ENCODE results near the gene SLC29A1.

Gene SLC29A1

DNA sequence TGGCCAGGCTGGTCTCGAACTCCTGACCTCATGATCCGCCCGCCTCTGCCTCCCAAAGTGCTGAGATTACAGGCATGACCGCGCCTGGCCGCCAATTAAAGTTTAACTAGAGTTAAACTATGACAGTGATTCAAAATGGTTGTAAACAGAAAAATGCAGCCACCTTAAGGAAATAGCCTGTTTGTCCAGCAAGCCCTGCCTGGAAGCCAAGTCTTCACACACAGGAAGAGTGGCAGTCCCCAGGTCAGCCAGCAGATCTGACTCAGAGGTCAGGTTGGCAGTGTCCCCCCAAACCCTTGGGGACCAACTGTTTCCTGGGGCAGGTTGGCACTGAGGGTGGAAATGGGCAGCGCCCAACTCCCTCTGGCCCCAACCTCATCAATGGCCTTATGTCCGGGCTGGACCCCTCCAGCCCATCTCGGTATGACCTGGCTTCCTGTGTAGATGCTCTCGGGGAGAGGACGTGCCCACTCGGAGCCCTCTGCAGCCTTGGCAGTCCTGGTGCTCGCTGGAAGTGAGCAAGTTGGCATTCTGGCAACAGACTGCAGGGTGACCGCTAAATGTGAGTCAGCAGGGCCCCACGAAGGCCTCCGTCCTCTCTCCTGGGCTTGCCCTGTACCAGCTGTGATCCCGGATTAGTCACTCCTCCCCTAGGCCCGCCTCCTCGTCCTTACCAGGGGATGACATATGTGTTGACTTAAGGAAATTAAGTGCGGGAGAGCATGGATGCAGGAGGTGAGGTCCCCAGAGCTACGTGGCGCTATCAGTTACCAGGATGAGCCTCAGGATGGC, 13.8 kb downstream of the SLC29A1 start:
- peak; percentile 94 for DNase-seq (ENCODE audit: low spot score)

DNA sequence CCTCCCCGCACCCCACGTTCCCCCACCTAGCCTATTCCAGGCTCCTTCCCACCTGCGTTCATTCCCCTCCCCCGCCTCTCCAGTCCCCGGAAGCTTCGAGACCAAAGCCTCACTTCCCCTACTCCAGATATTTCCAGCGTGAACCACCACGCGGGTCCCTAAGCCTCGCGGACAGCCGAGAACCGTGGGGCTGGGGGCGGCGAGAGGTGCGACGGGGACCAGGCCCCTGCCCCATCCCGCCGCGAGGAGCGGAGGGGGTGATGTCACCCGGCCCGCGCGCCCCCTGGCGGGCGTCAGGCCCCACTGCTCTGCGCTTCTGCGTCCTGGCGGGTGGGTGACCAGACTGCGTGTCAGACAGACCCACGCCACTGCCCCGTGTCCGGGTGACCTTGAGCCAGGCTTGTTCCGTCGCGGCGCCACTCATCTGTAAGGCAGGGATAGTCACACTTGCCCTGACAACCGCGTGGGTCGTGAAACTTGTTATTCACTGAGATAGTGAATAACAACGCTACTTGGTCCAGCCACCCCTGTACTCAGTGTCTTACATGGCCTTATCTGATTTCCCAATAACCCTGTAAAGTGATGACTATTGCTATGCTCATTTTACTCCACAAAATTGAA, 14.5 kb downstream of the SLC29A1 start:
- peak; percentile 90 for DNase-seq (ENCODE audit: low spot score)

DNA sequence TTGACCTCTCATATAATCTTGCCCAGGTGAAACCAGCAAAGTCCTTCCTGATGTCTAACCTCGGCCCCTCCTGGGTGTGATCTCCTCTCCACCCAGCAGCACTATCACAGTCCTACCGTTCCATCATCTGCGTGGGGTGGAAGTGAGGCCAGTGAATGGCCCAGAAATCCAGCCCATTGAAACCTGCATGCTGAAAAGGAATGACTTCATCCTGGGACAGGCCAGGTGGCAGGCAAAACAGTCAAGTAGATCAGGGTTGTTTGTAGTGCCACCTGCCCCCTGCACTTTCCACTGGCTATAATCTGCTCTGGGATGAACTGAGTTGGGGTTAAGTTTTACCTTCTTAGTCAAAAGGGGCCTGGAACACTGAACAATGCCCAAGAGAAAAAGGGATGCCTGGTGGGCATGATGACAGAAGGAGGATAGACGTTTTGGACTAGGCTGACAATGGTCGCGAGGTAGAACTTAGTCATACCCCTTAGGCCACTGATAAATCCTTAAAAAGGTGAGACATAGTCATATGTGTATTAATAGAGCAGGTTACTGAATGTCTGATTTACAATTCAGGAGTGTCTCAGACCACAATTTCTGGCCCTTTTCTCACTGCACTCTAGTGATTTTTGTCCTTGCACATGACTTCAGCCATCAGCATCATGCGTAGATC, 15.4 kb downstream of the SLC29A1 start:
- DNase-seq (ENCODE audit: low spot score): no peak

DNA sequence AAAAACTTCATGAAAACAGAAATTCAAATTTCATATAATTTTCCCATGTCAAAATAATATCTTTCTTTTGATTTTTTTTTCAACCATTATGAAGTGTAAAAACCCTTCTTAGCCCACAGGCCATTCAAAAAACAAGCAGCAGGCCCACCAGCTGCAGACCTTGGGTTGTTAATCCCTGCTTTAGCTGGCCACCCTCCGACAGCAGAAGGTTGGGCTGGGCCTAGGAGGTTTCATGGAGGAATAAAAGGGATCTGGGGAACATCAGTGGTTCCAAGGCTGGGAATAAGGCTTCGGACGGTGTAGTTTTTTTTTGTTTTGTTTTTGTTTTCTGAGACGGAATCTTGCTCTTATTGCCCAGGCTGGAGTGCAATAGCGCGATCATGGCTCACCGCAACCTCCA, 19.9 kb downstream of the SLC29A1 start:
- no peak for DNase-seq (ENCODE audit: low spot score)

DNA sequence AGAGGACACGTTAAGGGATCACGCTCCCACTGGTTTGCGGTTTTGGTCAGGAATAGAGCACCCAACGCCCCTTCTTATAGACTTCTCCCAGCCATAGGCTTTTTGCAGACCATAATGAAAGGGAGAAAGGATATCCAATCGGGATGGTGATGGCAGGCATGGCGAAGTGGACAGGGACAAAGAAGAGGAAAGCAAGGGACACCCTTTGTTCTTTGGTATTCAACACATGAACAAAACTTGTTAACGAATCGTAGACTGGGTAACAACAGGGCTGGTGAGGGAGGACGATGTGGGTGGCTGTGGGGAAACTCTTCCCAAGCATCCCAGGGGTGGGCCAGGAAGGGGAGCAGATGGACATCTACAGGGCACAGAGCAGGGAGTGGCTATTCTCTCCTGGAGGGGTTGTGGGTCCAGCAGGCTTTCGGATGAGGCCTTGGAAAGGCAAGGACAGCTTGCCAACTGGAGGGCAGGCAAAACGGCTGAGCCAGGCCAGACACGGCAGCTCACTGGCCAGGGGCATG, 22.1 kb downstream of the SLC29A1 start:
- DNase-seq (ENCODE audit: low spot score): no peak

DNA sequence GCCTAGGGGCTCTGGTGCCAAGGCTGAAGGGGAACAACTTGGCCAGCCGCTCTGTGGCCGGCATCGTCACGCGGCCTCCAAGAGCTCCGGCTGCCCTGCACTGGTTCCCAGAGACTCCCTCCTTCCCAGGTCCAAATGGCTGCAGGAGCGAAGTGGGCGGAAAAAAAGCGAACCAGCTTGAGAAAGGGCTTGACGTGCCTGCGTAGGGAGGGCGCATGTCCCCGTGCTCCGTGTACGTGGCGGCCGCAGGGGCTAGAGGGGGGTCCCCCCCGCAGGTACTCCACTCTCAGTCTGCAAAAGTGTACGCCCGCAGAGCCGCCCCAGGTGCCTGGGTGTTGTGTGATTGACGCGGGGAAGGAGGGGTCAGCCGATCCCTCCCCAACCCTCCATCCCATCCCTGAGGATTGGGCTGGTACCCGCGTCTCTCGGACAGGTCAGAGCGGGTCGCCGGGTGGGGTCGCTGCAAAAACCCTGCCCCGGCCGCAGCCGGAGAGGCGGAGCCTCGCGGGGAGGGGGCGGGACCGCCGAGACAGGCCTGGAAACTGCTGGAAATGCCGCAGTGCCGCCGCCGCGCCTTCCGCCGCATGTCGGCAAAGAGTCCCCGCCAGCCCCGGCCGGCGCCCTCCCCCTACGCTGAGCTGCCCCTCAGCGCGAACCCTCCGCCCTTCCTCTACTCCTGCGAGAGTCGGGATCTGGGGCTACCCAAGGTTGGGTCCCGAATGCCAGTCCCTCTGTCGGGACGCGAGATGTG, 22.7 kb downstream of the SLC29A1 start:
- peak; percentile 88 for DNase-seq (ENCODE audit: low spot score)

DNA sequence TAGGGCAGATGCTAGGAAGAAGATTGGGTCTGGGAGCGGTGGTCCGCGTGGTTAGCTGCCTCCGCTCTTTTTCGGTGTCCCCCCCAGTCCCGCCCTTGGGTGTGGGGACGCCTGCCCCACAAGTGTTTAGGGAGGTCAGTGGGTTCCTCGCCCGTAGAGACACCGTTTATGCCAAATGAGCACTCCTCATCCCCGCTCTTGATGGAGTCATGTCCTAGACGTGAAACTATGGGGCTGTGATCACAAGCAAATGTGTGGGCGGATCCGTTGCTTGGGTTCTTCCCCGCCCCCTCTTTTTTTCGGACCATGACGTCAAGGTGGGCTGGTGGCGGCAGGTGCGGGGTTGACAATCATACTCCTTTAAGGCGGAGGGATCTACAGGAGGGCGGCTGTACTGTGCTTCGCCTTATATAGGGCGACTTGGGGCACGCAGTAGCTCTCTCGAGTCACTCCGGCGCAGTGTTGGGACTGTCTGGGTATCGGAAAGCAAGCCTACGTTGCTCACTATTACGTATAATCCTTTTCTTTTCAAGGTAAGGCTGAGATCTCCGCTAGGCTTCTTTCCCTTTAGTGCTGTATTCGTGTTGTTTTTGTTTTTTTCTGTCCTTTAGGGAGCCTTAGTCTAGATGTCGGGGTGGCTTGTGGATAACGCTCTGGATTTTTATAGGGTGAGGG, 23.4 kb downstream of the SLC29A1 start, which contains the start of gene HSP90AB1:
Gene HSP90AB1, plus strand, starts transcription at position 439 of the 675 bp plus-strand sequence. CDS start 1,529 bp downstream, outside the sequence.
- DNase-seq (ENCODE audit: low spot score): peak; percentile 94

DNA sequence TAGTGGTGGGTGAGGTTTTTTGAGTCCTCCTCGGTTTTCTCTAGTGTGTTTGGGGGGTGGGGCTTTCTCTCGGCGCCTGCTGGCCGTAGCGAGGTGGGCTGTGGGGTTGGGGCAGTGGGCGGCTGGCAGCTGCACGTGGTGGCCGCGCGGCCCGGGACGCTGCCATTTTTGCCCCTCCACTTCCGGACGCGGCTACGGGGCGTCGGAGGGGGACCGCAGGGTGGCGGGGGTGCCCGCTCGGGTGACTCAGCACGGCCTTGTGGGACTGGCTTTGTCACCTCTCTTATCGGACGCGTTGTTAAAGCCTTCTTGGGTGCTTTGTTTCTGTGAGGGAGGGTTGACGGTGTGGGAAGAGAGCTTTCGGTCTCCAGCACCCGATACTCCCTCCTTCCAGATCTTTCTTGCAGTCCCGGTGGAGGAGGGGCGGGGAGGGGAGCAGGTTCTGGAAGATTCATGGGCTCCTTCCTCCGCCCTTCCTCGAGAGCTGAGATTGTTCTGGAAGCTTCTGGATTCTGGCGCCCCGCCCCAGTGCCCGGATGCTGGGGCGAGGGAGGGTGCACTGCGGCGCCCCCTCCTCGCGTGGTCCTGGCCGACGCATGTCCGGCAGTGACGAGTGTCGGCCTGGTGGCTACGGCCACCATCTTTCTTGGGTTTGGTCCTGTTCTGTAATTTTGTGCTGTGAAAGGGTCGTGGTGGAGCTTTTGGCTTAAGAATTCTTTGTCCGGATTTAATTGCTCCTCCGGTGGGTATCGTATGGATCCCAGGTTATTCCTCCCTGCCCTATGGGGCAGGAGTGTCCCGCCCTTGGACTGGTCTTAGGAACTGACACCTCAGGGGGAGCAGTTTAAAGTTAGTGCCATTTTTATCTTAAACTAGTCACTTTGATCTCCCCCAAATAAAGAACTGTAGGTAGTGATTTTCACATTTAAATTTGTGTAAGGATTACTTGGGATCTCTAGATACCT, 24.2 kb downstream of the SLC29A1 start:
- DNase-seq (ENCODE audit: low spot score): peak; percentile 57

DNA sequence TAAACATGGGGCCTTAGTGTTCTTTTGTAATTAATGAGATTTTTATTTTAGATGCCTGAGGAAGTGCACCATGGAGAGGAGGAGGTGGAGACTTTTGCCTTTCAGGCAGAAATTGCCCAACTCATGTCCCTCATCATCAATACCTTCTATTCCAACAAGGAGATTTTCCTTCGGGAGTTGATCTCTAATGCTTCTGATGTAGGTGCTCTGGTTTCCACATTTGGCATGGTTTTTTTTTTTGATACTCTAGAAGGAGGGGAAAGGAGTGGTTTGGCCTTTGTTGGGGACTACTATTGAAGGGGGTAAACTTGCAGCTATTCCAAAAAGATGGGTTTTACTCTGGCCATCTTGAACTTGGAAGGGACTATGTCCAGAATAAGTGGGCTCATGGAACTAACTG, 25.2 kb downstream of the SLC29A1 start:
- no peak for DNase-seq (ENCODE audit: low spot score)

DNA sequence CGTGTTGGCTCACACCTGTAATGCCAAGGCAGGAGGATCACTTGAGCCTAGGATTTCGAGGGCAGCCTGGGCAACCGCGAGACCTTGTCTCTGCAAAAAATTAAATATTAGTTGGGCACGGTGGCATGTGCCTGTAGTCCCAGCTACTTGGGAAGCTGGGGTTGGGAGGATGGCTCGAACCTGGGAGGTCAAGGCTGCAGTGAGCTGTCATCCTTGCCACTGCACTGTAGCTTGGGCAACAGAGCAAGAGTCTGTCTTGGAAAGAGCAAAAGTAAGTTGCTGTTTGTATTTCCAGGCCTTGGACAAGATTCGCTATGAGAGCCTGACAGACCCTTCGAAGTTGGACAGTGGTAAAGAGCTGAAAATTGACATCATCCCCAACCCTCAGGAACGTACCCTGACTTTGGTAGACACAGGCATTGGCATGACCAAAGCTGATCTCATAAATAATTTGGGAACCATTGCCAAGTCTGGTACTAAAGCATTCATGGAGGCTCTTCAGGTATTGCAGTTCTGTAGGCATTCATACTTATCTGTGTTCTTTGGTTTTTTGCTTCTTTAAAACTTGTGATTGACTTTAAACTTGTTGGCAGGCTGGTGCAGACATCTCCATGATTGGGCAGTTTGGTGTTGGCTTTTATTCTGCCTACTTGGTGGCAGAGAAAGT, 25.8 kb downstream of the SLC29A1 start:
- DNase-seq (ENCODE audit: low spot score): no peak

DNA sequence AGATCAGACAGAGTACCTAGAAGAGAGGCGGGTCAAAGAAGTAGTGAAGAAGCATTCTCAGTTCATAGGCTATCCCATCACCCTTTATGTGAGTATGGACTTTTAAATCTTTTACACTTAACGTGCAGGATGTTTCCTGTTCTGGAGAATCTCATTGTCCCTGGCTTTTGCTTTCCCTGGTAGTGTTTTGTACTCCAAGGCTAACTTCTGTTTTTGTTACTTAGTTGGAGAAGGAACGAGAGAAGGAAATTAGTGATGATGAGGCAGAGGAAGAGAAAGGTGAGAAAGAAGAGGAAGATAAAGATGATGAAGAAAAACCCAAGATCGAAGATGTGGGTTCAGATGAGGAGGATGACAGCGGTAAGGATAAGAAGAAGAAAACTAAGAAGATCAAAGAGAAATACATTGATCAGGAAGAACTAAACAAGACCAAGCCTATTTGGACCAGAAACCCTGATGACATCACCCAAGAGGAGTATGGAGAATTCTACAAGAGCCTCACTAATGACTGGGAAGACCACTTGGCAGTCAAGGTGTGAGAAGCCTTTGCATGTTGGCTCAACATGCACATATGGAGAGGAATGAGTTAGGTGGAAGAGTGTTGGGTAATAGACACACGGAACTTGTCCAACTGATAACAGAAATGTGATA, 26.8 kb downstream of the SLC29A1 start:
- DNase-seq (ENCODE audit: low spot score): no peak

DNA sequence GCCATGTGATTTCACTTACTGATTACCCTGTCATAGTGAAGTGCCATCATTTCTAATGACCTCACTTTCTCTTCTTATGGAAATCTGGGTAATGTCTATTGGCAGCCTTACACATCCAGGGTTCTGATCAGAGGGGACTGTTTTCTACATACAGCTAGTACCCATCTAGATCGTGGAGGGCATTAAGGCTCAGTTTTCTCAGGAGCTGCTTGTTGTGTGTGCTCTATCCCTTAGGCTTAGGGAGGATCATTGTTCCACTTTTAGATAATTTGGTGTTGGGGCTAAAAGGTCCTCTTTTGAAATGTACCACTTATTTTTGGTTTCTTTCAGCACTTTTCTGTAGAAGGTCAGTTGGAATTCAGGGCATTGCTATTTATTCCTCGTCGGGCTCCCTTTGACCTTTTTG, 27.3 kb downstream of the SLC29A1 start:
- DNase-seq (ENCODE audit: low spot score): no peak

DNA sequence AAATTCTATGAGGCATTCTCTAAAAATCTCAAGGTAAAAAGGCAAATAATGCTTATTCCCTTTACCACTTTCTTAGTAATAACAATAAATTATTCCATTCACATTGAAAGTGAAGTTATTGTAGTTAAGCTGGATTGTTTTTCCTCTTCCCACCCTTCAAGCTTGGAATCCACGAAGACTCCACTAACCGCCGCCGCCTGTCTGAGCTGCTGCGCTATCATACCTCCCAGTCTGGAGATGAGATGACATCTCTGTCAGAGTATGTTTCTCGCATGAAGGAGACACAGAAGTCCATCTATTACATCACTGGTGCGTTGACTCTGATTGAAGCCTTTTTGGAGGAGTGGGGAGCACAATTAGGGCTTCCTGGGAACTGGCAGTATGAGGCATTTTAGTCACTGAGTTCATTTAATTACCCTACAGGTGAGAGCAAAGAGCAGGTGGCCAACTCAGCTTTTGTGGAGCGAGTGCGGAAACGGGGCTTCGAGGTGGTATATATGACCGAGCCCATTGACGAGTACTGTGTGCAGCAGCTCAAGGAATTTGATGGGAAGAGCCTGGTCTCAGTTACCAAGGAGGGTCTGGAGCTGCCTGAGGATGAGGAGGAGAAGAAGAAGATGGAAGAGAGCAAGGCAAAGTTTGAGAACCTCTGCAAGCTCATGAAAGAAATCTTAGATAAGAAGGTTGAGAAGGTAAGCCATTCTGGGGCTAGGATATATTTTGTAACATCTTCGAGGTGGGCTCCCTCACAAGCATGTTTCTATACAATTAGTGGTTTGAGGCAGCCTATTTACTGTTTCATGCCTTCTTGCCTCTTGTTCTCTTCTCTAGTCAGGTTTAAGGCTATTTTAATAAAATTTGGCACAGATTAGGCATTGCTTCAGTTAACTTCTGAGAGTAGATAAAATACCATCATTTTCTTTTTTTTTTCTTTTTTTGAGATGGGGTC, 28.5 kb downstream of the SLC29A1 start:
- no peak for DNase-seq (ENCODE audit: low spot score)

DNA sequence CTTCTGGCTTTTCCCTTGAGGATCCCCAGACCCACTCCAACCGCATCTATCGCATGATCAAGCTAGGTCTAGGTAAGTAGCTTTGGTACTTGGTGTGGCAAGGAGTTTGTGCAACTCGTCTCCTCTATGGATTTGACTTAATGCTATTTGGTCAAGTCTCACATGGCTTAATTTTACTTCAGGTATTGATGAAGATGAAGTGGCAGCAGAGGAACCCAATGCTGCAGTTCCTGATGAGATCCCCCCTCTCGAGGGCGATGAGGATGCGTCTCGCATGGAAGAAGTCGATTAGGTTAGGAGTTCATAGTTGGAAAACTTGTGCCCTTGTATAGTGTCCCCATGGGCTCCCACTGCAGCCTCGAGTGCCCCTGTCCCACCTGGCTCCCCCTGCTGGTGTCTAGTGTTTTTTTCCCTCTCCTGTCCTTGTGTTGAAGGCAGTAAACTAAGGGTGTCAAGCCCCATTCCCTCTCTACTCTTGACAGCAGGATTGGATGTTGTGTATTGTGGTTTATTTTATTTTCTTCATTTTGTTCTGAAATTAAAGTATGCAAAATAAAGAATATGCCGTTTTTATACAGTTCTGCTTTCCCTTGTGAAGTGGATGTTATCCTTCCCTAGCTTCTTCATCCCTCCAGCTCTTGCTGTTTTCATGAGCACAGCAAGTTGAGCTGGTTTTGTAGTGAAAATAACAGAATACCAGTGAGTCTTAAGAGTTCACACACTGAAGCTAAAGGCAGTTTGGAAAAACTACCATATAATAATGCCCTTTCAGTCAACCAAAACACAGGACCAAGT, 30.1 kb downstream of the SLC29A1 start:
- DNase-seq (ENCODE audit: low spot score): no peak

DNA sequence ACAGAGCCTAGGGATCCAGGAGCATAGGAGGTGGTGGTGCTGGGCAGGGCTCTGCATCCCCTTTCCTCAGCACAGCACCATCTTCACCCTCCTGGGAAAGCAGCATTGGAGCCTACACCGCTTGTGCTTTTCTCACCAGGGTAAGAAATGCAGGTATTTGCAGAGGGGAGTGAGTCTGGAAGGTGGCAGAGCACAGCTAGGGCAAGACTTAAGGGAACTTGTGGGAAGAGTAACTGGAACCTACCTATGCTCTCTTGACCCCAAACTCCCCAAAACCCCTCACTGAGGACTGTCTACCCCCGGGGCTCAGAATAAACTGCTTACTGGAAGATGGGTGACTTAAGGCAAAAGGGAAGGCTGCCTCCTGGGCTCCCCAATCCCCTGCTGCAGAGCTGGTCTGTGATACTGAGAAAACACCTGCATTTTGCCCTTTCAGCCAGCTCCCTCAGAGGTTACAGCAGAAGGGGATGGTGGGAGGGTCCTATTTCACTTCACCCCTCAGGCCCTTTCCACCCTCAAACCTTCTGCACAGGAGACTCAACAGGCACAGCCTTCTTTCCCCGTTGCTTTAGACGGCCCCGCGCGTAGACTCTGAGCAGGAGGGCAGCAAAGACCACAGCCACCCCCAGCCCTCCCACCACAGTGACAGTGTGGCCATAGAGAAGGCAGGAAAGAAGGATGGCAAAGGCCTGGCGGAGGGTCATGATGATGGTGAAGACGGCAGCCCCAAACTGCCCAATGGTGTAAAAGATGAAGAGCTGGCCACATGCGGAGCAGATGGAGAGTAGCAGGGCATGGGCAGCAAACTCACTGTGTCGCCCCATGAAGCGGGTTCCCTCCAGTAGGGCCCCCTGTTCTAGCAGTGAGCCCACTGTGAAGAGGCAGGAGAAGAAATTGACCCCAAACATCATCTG, 31.1 kb downstream of the SLC29A1 start:
- DNase-seq (ENCODE audit: low spot score): no peak
